H1 (cell line): ENCODE data around the gene SLC35F1. TPM values are rescaled to one million over a fixed set of nuclear protein-coding genes. Genes with fewer than 3 reads are reported as not detected.

Experiments used
- CTCF ChIA-PET: fragments of 300-600 bp; sonication (Branson Sonifier 250); formaldehyde crosslinking; loops from one replicate; lab custom pipeline; 2021; ENCODE audit not compliant: partially characterized antibody; lab: Charles Lee
- POLR2A ChIA-PET: fragments of 300-600 bp; sonication (Branson Sonifier 250); formaldehyde crosslinking; loops from one replicate; lab custom pipeline; 2021; ENCODE audit warnings: inconsistent platforms; ENCODE audit not compliant: partially characterized antibody; lab: Charles Lee
- DNase-seq, 2 experiments: peaks; one replicate each; pipeline versions ENCODE4 v3.0.0 to v3.0.0-alpha.2; 2010 to 2022; ENCODE audit warnings: low spot score in 2 of 2, low read depth in 1 of 2, mixed read lengths in 1 of 2
- FAIRE-seq: peaks from 2 replicates; lab custom pipeline; 2011; peaks lifted over from hg19 to GRCh38; lab: Jason Lieb, UNC
- H2AFZ ChIP-seq: 2 replicates; pipeline ENCODE4 v1.8.1; 2012; ENCODE audit warnings: low read length, inconsistent platforms
- H2AK5ac ChIP-seq: 2 replicates; pipeline ENCODE4 v1.6.1; 2013; ENCODE audit warnings: low read depth, low read length
- H2BK120ac ChIP-seq: replicated peaks from 2 replicates; pipeline ENCODE3; 2013; ENCODE audit warnings: low read depth, low read length, inconsistent platforms
- H2BK12ac ChIP-seq: 2 replicates; pipeline ENCODE4 v1.6.1; 2013; ENCODE audit warnings: low read depth, low read length
- H2BK15ac ChIP-seq: 2 replicates; pipeline ENCODE4 v1.6.1; 2013; ENCODE audit warnings: low read length
- H2BK20ac ChIP-seq: 2 replicates; pipeline ENCODE4 v1.6.1; 2013; ENCODE audit warnings: low read length
- H2BK5ac ChIP-seq: 2 replicates; pipeline ENCODE4 v1.6.1; 2013; ENCODE audit warnings: low read depth, low read length
- H3K14ac ChIP-seq: 2 replicates; pipeline ENCODE4 v1.6.1; 2013; ENCODE audit warnings: inconsistent platforms; ENCODE audit not compliant: insufficient read length
- H3K18ac ChIP-seq: 2 replicates; pipeline ENCODE4 v1.6.1; 2013; ENCODE audit warnings: low read length; ENCODE audit errors: extremely low read depth
- H3K23ac ChIP-seq: 2 replicates; pipeline ENCODE4 v1.6.1; 2013; ENCODE audit warnings: inconsistent platforms; ENCODE audit not compliant: insufficient read length
- H3K23me2 ChIP-seq: 2 replicates; pipeline ENCODE4 v1.6.1; 2013; ENCODE audit warnings: low read depth, low read length
- H3K27ac ChIP-seq: 2 replicates; pipeline ENCODE4 v1.6.1; 2011; ENCODE audit warnings: low read depth, low read length, inconsistent platforms
- H3K27me3 ChIP-seq, 4 experiments: replicated peaks in 1 of 4; 1 replicate in 1 of 4; 2 replicates in 3 of 4; pipeline versions ENCODE4 v1.6.1 to v1.8.1; 2011 to 2013; ENCODE audit warnings: low read length in 3 of 4, mild to moderate bottlenecking in 3 of 4, inconsistent platforms in 2 of 4, mixed read lengths in 2 of 4, moderate library complexity in 1 of 4; ENCODE audit not compliant: control insufficient read depth in 3 of 4, insufficient read depth in 3 of 4; ENCODE audit errors: extremely low read depth in 1 of 4
- H3K36me3 ChIP-seq, 4 experiments: 2 replicates each; pipeline versions ENCODE4 v1.6.1 to v1.8.1; 2011 to 2013; ENCODE audit warnings: mild to moderate bottlenecking in 4 of 4, low read length in 3 of 4, moderate library complexity in 2 of 4, control low read depth in 1 of 4, inconsistent platforms in 1 of 4; ENCODE audit not compliant: insufficient read depth in 4 of 4, control insufficient read depth in 2 of 4
- H3K4ac ChIP-seq: replicated peaks from 2 replicates; pipeline ENCODE3; 2013; ENCODE audit warnings: low read length, low read depth, mixed read lengths, inconsistent platforms; ENCODE audit not compliant: insufficient read length
- H3K4me1 ChIP-seq, 4 experiments: replicated peaks in 1 of 4; 1 replicate in 1 of 4; 2 replicates in 3 of 4; pipeline versions ENCODE4 v1.6.1 to v1.8.1; 2011 to 2013; ENCODE audit warnings: low read length in 3 of 4, inconsistent platforms in 2 of 4, mixed read lengths in 1 of 4; ENCODE audit not compliant: insufficient read depth in 4 of 4, control insufficient read depth in 3 of 4
- H3K4me2 ChIP-seq, 2 experiments: 2 replicates each; pipeline versions ENCODE4 v1.6.1 to v1.8.1; 2011 to 2013; ENCODE audit warnings: low read depth in 2 of 2, low read length in 2 of 2, control low read depth in 1 of 2, inconsistent platforms in 1 of 2, mild to moderate bottlenecking in 1 of 2; ENCODE audit not compliant: insufficient read depth in 1 of 2
- H3K4me3 ChIP-seq, 4 experiments: fragments of 200-600, 300-600 bp in 1 of 4; sonication (generic), shearing (Covaris generic), sonication (Bioruptor Twin) in 1 of 4; 2 replicates each; pipeline versions ENCODE4 v1.5.1 to v1.8.1; 2011 to 2016; ENCODE audit warnings: low read length in 4 of 4, low read depth in 3 of 4, control low read depth in 2 of 4, inconsistent platforms in 2 of 4, mild to moderate bottlenecking in 2 of 4, mixed read lengths in 1 of 4, moderate library complexity in 1 of 4; ENCODE audit not compliant: insufficient read depth in 2 of 4; ENCODE audit errors: extremely low read depth in 1 of 4
- H3K56ac ChIP-seq: replicated peaks from 2 replicates; pipeline ENCODE3; 2013; ENCODE audit warnings: low read depth, mild to moderate bottlenecking, mixed read lengths, low read length, inconsistent platforms; ENCODE audit not compliant: insufficient read length
- H3K79me1 ChIP-seq: 2 replicates; pipeline ENCODE4 v1.6.1; 2013; ENCODE audit warnings: low read depth, low read length, control low read depth
- H3K79me2 ChIP-seq, 2 experiments: 2 replicates each; pipeline versions ENCODE4 v1.6.1 to v1.8.1; 2012 to 2013; ENCODE audit warnings: low read length in 2 of 2, mild to moderate bottlenecking in 2 of 2, inconsistent platforms in 1 of 2; ENCODE audit not compliant: insufficient read depth in 2 of 2, control insufficient read depth in 1 of 2
- H3K9ac ChIP-seq, 4 experiments: replicated peaks in 1 of 4; 1 replicate in 1 of 4; 2 replicates in 3 of 4; pipeline versions ENCODE4 v1.6.1 to v1.8.1; 2011 to 2013; ENCODE audit warnings: low read depth in 3 of 4, low read length in 3 of 4, control low read depth in 2 of 4, mild to moderate bottlenecking in 2 of 4, moderate library complexity in 2 of 4, inconsistent platforms in 1 of 4; ENCODE audit errors: extremely low read depth in 1 of 4
- H3K9me3 ChIP-seq, 2 experiments: 2 replicates each; pipeline versions ENCODE4 v1.6.1 to v1.8.1; 2012 to 2013; ENCODE audit warnings: mild to moderate bottlenecking in 2 of 2, moderate library complexity in 2 of 2, control low read depth in 1 of 2, inconsistent platforms in 1 of 2, low read depth in 1 of 2, low read length in 1 of 2, mixed read lengths in 1 of 2; ENCODE audit not compliant: insufficient read depth in 2 of 2
- H4K20me1 ChIP-seq, 2 experiments: replicated peaks in 1 of 2; 2 replicates each; pipeline versions ENCODE3 to v1.8.1; 2011 to 2013; ENCODE audit warnings: inconsistent platforms in 2 of 2, low read length in 2 of 2, mild to moderate bottlenecking in 1 of 2; ENCODE audit not compliant: insufficient read depth in 2 of 2, control insufficient read depth in 1 of 2
- H4K5ac ChIP-seq: 2 replicates; pipeline ENCODE4 v1.6.1; 2013; ENCODE audit warnings: low read length, low read depth, mixed read lengths, inconsistent platforms; ENCODE audit not compliant: insufficient read length
- H4K8ac ChIP-seq: 2 replicates; pipeline ENCODE4 v1.8.0; 2013; ENCODE audit warnings: mild to moderate bottlenecking, moderate library complexity, low read length, inconsistent platforms; ENCODE audit not compliant: insufficient read depth; ENCODE audit errors: extremely low read depth
- H4K91ac ChIP-seq: replicated peaks from 2 replicates; pipeline ENCODE3; 2013; ENCODE audit warnings: low read length, mixed read lengths, inconsistent platforms; ENCODE audit not compliant: insufficient read length
- ATF3 ChIP-seq: IDR thresholded peaks from 2 replicates; pipeline ENCODE4 v1.6.1; 2011; ENCODE audit warnings: low read depth, mild to moderate bottlenecking, low read length; ENCODE audit not compliant: insufficient read depth
- CEBPB ChIP-seq: IDR thresholded peaks from 2 replicates; pipeline ENCODE4 v1.6.1; 2012; ENCODE audit warnings: low read depth, low read length
- FOSL1 ChIP-seq: IDR thresholded peaks from 2 replicates; pipeline ENCODE4 v1.6.1; 2011; ENCODE audit warnings: mild to moderate bottlenecking, low read depth, low read length, moderate library complexity; ENCODE audit not compliant: insufficient read depth
- GABPA ChIP-seq: IDR thresholded peaks from 2 replicates; pipeline ENCODE4 v1.6.1; 2011; ENCODE audit warnings: mild to moderate bottlenecking, low read length, moderate library complexity, borderline replicate concordance; ENCODE audit not compliant: insufficient read depth
- JUN ChIP-seq: IDR thresholded peaks from 2 replicates; pipeline ENCODE4 v1.6.1; 2011; ENCODE audit warnings: low read depth, mild to moderate bottlenecking, improper control_type of control experiment, low read length
- JUND ChIP-seq: IDR thresholded peaks from 2 replicates; pipeline ENCODE4 v1.6.1; 2011; ENCODE audit warnings: mild to moderate bottlenecking, improper control_type of control experiment, low read length
- NANOG ChIP-seq: IDR thresholded peaks from 2 replicates; pipeline ENCODE4 v1.6.1; 2011; ENCODE audit warnings: low read length, low read depth, mild to moderate bottlenecking, inconsistent platforms; ENCODE audit not compliant: insufficient read depth, poor library complexity, severe bottlenecking
- RBBP5 ChIP-seq: IDR thresholded peaks from 2 replicates; pipeline ENCODE4 v1.7.1; 2012; ENCODE audit warnings: low read depth, mild to moderate bottlenecking, inconsistent platforms, low read length, moderate library complexity, borderline replicate concordance
- RFX5 ChIP-seq: IDR thresholded peaks from 2 replicates; pipeline ENCODE4 v1.6.1; 2011; ENCODE audit warnings: low read depth, low read length, improper control_type of control experiment, borderline replicate concordance
- RXRA ChIP-seq: IDR thresholded peaks from 2 replicates; pipeline ENCODE4 v1.6.1; 2011; ENCODE audit warnings: low read depth, mild to moderate bottlenecking, low read length, moderate library complexity; ENCODE audit not compliant: insufficient read depth
- SIRT6 ChIP-seq: IDR thresholded peaks from one replicate; pipeline ENCODE4 v1.7.1; 2012; ENCODE audit warnings: low read length, inconsistent platforms
- SP1 ChIP-seq: IDR thresholded peaks from 2 replicates; pipeline ENCODE4 v1.6.1; 2011; ENCODE audit warnings: low read depth, low read length
- TAF1 ChIP-seq: IDR thresholded peaks from 2 replicates; pipeline ENCODE4 v1.6.1; 2011; ENCODE audit warnings: mild to moderate bottlenecking, low read depth, low read length
- TAF7 ChIP-seq: optimal IDR thresholded peaks from 2 replicates; pipeline ENCODE3; 2011; ENCODE audit warnings: low read depth, mild to moderate bottlenecking, inconsistent platforms, low read length, moderate library complexity, borderline replicate concordance
- TCF12 ChIP-seq: IDR thresholded peaks from 2 replicates; pipeline ENCODE4 v1.6.1; 2011; ENCODE audit warnings: low read depth, mild to moderate bottlenecking, low read length
- WGBS, 2 experiments: shearing (Covaris generic) in 1 of 2; methylation state at CpG; one replicate each; pipeline versions ENCODE4 v1.1.6 to v1.1.7; 2013 to 2015; ENCODE audit warnings: low lambda C conversion rate in 2 of 2, mixed read lengths in 2 of 2, inconsistent platforms in 1 of 2, low coverage in 1 of 2, missing lambda C conversion rate in 1 of 2; ENCODE audit not compliant: insufficient replicate concordance in 2 of 2, insufficient coverage in 1 of 2, insufficient read length in 1 of 2; ENCODE audit errors: extremely low coverage in 1 of 2, missing lambda C conversion rate in 1 of 2; 5-methylcytosine and 5-hydroxymethylcytosine counted together
- polyA plus RNA-seq, 7 experiments: library from polyadenylated mRNA; depleted of rRNA in 3 of 7; stranded (reverse) in 5 of 7; unstranded in 2 of 7; fragments of >200 nt in 5 of 7; fragments of 200-250 nt in 2 of 7; gene quantifications; 1 replicate in 5 of 7; 2 replicates in 1 of 7; 4 replicates in 1 of 7; pipeline versions ENCODE4 v1.2.1 to v1.2.3, GENCODE V29; 2011 to 2013; ENCODE audit warnings: missing spikeins in 2 of 7, mixed read lengths in 2 of 7
- total RNA-seq: library from RNA; stranded (reverse); fragmentation: NEBNext Ultra II Directional; extraction: Animal tissue kit (Norgen Biotek cat#: 25700); gene quantifications from 2 replicates; pipeline ENCODE4 v1.2.1, GENCODE V29; 2021

SLC35F1 gene
- total and polyA plus RNA-seq, 2 of the 8 experiments (the other 6 are each of a cell fraction or from before 2014, with no cell fraction given): 7.0 to 10.0 TPM

GRCh38 chr6:117866561-117866960 lies 40.5 kb upstream of the SLC35F1 start:
- no peak overlapping the region for H3K4me2 ChIP-seq
- ChIA-PET POLR2A (no interaction called here), CTCF (interaction anchor here (0.9 kb wide), 1 partner anchor 398 kb away, joined by 4 read pairs; no protein-coding TSS in a partner anchor)
- H3K27ac ChIP-seq: no peak overlapping the region
- H3K4me3 ChIP-seq: no peak overlapping the region
- no peak overlapping the region for H2BK120ac ChIP-seq
- H2AK5ac ChIP-seq: no peak overlapping the region
- H3K27me3 ChIP-seq: no peaks in the 10 kb centered on the region
- no peaks in the 10 kb centered on the region for H3K23me2 ChIP-seq
- FAIRE-seq (no peak), DNase-seq (no peak)
- H2BK20ac ChIP-seq: no peak overlapping the region
- H3K23ac ChIP-seq: no peak overlapping the region
- no peak overlapping the region for H4K91ac ChIP-seq
- 60% methylated on average over 4 of the region's 4 CpGs; no CpG with 5 or more reads in 1 of the 2 experiments for WGBS, 2 experiments
- H3K4me1 ChIP-seq: no peaks in the 10 kb centered on the region
- no peak overlapping the region for H3K18ac ChIP-seq
- no peak overlapping the region for H3K9ac ChIP-seq
- H3K36me3 ChIP-seq: 0 out of 8 replicates have a peak, but pooled peaks cover 0 to 5% (median 0%) of the 10 kb centered on the region in 4 experiments
- H2AFZ ChIP-seq: no peak overlapping the region
- H2BK5ac ChIP-seq: no peak overlapping the region
- H4K5ac ChIP-seq: no peak overlapping the region
- H4K8ac ChIP-seq: no peak overlapping the region
- H3K79me1 ChIP-seq: no peaks in the 10 kb centered on the region
- H3K14ac ChIP-seq: no peak overlapping the region
- no peaks in the 10 kb centered on the region for H4K20me1 ChIP-seq
- no peak overlapping the region for H2BK12ac ChIP-seq
- H3K4ac ChIP-seq: no peak overlapping the region
- peaks cover 9 to 12% of the 10 kb centered on the region in 2 experiments; a peak in 3 of 4 replicates for H3K9me3 ChIP-seq
- H2BK15ac ChIP-seq: no peak overlapping the region
- no peak overlapping the region for H3K56ac ChIP-seq
- H3K79me2 ChIP-seq: no peaks in the 10 kb centered on the region
- TF ChIP-seq NANOG (no peak), RXRA (no peak), RBBP5 (no peak), TCF12 (no peak), JUN (no peak), SIRT6 (no peak), FOSL1 (no peak), TAF1 (no peak), ATF3 (no peak), JUND (no peak), SP1 (no peak), CEBPB (no peak), GABPA (no peak), RFX5 (no peak), TAF7 (no peak)
